HG02759 (cell line): ENCODE results near the gene TFDP3.
A peak's percentile ranks its signal among the peaks of the same experiment; 100 is the strongest.

Experiments
- ATAC-seq: cut with Tn5 transposase; IDR thresholded peaks from one replicate; pipeline ENCODE4 v1.9.1; 2021; ENCODE audit warnings: mild to moderate bottlenecking, moderate library complexity; ENCODE audit not compliant: unreplicated experiment

Gene TFDP3, protein sequence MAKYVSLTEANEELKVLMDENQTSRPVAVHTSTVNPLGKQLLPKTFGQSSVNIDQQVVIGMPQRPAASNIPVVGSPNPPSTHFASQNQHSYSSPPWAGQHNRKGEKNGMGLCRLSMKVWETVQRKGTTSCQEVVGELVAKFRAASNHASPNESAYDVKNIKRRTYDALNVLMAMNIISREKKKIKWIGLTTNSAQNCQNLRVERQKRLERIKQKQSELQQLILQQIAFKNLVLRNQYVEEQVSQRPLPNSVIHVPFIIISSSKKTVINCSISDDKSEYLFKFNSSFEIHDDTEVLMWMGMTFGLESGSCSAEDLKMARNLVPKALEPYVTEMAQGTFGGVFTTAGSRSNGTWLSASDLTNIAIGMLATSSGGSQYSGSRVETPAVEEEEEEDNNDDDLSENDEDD

DNA sequence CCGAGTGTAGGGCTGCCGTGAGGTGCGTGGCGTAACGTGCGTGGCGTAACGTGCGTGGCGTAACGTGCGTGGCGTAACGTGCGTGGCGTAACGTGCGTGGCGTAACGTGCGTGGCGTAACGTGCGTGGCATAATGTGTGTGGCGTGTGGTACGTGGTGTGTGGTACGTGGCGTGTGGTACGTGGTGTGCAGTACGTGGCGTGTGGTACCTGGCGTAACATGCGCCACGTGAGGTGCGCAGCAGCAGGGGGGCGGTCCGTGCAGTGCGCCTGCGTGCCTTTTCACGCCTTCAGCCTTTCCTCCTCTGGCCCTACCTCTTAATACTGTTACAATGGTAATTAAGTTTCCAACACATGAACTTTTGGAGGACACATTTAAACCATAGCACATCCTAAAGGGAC lies at the start of gene TFDP3:
Gene TFDP3 (minus strand): TSS at position 26 of the 400 bp plus-strand sequence. CDS start 95 bp downstream, outside the sequence.
- no peak for ATAC-seq

DNA sequence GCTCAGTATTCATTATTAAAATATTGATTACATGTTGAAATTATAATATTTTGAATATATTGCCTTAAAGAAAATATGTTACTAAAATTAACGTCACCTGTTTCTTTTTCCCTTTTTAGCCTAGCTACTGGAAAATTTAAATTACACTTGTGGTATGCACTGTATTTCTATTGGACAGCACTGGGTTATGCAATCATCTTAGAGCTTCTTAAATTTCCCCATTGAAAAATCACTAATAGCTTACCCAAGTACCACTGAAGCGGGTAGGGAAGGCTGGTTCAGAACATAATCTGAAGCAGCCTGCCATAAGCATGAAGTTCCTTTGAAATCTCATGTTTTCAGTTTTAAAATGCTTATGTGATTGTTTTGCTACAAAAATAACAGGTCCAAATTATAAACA lies 49.5 kb upstream of the TFDP3 start:
- no peak for ATAC-seq

DNA sequence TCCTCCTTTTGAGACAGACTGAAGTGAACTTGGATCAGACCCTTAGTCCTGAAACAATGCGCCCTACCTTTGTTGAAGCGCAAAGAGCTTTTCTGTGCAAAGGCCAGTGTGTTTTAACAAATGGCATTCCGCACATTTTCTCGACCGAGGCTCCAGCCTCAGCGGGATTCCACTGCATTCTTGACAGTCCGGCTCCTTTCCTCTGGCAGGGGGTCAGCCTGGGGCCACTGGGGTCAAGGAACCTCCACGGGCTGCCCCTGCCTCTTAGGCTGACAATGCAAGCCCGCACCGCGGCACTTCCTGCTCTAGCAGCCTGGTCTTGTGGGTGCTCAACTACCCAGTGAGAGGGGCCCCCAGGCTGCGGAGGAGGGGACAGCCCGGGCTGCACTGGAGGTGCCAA lies 47.2 kb upstream of the TFDP3 start:
- no peak for ATAC-seq

DNA sequence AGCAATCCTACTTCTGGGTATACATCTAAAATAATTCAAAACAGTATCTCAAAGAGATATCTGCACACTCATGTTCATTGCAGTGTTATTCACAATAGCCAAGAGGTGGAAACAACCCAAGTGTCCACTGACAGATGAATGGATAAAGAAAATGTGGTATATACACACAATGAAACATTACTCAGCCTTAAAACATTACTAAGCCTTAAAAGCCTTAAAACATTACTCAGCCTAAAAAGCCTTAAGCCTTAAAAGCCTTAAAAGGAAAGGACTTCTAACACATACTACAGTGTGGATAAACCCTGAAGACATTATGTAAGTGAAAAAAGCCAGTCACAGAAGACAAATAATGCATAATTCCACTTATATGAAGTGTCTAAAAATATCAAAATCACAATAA lies 40.3 kb upstream of the TFDP3 start:
- ATAC-seq, result no peak

DNA sequence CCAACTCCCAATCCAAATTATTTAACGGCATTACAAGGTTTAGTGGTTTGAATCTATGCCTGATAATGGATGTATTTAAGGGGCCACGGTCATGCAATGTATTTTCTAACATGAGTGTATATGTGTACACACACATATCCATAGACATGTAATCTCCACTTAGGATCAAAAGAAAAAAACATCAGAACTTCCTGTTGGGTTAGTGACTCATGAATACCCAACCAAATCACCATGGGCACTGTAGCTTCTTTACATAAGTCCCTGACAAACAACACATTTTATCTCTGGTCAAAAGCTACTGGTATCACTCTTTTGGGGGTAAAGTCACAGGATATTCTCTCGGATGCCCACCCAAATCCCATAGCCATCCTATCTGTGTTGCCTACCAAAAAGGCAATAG lies 36.5 kb upstream of the TFDP3 start:
- no peak for ATAC-seq

DNA sequence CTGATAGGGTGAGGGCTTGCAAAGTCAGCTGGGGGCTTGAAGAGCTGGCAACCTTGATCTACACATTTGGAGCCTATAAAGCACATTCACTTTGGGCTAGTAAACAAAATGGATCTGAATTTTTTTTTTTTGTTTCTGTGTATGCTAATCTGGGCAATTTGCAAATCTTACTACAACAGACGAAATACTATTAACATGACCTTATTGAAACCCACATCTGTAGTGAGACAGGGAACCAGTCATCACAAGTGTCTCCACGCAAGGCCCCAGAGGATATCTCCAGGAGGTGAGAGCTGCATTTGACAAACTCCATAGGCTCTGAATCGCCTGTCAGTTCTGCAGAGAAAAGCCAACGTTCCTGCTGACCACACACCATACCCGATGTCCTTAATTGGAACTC lies 33.0 kb upstream of the TFDP3 start:
- ATAC-seq, result no peak

DNA sequence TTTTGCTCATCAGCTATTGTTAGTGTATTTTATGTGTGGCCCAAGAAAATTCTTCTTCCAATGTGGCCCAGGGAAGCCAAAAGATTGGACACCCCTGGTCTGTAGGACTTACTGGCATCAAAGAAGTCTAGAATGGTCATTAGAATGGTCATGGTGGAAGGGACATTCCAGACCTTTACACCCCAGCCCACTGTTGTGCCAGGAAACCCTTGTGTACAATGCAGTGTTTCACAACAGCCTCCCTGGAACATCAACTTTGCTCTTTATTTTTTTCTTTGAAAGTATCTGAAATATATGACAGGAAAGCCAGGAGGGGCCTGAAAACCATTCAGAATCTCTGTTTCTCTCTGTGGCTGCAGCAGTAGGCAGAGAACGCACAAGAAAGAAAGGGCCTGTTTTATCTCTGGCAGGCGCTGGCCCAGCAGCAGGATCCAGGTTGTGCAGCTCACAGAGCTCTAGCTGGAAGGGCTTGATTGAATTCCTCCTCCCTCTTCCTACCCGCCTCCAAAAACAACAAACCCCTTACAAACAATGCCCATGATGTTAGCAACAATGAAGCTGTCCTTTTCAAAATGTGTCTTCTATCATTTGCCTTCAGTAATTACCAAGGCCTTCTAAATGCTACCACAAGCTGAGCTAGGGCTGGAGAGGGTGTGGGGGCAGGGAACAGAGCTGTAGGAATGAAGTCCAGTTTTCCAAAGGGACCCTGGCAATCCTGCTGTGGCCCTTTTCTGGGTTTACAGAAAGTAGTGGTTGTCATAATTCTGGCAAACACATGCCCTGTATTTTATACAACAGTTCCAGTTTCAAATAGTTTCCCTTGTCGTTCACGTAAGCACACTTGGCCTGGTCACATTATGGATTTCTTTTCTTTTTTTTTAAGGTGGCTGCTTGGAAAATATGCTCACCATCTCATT lies 32.3 kb upstream of the TFDP3 start:
- no peak for ATAC-seq

DNA sequence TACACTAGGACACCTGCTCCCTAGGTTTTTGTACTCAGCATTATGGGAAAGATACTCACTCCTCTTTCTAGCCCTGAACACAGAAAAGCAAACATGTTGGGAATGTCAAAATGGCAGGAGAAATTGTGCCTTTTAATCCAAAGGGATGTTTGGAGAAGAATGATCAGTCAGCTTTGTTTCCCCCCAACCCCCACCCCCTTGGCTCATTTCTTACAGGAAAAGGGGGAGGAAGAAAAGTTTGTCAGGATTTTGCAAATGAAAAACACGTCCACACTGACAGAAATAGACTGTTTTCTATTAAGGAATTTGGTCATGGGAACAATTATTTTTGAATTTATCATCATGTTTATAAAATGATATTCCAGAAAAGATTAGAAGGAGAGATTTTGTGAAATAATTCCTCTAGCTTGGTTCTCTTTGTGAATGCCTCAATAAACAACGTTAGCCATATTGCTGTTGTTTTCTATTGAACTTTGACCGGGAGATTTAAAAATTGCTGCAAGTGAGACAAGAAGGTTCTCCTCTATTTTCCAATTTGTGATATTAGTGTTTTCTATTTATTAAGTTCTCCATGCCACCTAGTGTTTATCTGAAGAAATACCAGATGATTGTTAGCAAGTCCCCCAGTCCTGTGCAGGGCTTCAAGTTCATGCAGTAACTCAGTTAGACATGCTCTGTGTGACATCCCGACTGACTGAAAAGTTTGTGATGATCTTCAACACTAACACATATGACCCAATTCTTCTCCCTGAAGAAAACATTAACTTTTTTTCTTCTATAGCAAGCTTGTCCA lies 31.3 kb upstream of the TFDP3 start:
- no peak for ATAC-seq

DNA sequence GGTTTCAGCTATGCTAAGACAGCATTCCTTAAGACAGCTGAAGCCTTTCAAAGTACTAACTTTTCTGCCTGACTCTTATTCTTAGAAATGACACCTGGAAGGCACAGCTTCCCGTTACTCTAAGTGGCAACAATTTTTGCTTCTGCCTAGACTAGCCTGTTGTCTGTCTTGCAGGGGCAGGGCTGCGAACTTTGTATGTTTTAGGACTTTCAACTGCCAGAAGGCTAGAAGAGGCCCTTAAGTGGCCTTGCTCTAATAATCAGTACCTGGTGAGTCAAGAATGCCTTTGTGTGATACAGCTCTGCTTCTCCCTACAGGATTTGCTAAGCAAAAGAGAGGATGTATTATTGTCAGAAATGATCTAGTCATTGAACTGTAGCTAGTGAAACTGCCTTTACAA lies 30.0 kb upstream of the TFDP3 start:
- no peak for ATAC-seq

DNA sequence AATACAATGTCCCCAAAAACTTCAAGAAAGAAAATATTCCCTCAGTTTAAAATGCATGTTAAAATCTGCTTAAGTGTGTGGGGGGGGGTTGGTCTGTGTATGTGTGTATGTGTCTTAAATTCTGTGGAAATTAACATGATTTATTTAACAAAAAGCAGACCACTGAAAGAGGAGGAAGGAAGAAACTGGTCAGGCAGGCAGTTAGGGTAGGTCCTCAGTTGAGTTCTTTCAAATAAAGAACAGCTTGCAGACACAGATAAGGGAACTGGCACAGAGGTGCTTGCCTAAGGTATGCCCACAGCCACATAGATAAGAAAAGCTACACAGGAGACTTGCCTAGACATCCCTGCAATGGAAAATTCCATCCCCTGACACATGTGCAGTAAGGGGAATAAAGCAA lies 28.8 kb upstream of the TFDP3 start:
- ATAC-seq, result no peak

DNA sequence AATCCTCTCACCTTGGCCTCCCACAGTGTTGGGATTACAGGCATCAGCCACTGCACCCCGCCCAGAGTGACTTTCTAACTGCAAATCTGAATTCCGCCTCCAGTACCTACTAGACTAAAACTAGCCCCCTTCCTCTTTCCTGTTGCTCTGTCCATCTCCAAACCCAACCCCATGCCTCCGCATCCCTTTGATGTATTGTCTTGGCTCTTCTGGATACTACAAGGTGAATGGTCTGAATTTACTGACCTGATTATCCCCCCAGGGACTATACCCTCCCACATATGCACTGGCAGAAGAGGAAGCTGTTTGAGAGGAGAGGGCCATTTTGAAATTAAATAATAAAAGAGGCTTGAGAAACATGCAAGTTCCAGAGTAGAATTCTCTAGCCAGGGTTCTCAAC lies 17.7 kb upstream of the TFDP3 start:
- ATAC-seq, result no peak

DNA sequence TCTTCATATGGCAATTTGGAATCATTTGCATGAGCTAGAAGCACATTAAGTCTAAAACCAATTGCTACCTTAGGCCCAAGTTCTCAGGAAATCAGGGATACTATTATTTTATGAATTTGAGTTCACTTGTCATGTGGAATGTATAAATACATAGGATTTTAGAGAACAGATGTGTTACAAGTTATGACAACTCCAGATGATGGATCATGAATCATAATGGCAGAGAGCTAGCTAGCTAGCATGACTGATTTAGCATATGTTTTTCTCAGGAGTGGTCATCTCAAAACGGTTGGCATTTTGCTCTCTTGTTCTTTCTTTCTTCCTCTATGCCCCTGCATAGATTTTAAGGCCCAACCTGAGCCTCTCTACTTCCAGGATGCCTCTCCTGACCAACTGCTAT lies 14.2 kb upstream of the TFDP3 start:
- ATAC-seq, result no peak

DNA sequence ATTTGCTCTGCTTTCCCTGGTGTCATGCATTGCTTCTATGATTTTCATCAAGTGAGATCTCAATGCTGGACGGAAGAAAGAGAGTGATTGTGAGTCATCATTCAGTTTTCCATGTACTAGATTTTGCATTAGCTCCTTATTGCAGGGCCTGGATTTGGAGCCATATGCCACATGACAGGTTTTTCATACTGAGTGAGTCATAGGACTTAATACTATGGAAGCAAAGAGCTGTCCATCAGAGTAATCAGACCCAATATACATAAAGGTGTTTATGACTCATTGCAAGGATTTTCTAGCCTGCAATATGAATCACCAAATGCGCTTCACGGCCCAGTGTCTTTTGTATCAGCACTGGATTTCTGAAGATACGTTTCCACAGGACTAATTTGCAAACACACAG lies 11.2 kb upstream of the TFDP3 start:
- ATAC-seq, result no peak

DNA sequence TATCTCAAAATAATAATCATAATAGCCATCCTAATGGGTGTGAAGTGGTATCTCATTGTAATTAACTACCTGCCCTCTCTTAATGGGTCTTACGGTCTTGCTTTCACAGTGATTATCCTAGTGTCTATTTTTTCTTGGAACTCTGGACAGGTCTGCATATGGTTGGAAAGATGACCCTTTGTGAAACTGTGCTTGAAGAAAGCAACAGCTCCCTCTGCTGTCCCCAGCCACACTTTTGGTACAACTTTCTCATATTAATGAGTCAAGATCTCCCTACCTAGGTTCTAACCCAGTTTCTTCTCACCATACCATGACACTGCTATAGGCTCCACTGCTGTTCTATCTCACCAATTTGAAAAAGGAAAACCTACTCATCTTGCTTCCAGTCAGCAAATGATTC lies 2.4 kb downstream of the TFDP3 start:
- no peak for ATAC-seq

DNA sequence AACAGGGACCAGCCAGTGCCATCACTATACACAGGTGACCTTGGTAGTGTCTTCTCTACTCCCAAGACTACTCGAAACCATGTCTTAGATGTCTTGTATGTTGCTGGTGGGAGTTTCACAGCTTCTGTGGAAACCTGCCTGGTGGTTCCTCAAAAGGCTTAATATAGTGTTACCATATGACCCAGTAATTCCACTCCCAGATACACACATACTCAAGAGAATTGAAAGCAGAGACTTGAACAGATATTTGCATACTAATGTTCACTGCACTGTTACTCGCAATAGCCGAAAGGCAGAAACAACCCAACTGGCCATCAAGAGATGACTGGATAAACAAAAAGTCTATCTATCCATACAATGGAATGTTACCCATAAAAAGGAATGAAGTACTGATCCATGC lies 3.1 kb downstream of the TFDP3 start:
- ATAC-seq, result peak; percentile 60

DNA sequence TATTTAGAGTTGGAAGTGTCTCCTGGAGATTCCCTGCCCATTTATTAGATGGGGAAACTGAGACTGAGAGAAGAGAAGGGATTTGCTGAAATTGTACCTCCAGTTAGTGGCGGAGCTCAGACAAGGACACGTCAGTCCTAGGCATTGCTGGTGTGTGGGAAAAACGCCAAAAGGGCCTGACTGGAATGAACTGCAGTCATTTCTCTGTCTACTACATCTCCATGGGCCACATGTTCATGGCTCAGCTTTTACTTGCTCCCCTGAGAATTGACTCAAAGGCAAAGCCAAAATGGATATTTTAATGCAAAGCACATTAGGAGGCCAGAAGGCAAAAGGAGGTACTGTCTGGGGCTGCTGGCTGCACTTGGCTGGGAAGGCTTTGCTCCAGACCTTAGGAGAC lies 3.9 kb downstream of the TFDP3 start:
- ATAC-seq, result no peak

DNA sequence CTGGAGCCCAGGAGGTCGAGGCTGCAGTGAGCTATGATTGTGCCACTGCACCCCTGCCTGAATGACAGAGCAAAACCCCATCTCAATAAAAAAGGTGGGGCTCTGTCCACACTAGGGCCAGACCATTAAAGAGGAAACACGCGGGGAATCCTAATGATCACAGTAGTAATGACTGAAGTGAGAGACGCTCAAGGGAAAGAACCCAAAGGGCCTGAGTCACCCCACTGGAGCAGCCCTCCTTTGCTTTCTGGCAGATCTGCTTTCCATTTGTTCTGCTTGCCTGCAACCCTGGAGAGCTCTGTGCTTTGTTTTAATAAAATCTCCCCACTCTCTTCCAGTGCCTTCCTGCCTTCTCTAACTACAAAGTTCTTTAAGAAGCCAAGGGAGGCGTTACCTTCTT lies 5.0 kb downstream of the TFDP3 start:
- ATAC-seq, result no peak

DNA sequence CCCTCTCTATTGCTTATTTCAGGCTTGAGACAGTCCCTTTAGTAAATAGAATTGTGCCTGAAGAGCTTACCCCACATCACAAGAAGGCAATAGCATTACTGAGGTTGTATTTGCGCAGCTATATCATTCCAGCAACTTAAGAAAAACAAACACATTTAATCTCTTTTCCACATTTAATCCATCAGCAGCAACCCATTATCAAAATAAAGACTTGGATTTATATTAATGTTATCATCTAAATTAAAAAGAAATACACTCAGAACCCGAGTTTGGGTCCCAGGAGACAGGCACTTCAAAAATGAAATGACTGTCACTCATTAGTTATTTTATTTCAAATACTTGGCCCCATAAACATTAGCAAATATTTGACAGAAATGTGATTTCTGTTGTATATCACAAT lies 10.4 kb downstream of the TFDP3 start:
- ATAC-seq, result no peak

DNA sequence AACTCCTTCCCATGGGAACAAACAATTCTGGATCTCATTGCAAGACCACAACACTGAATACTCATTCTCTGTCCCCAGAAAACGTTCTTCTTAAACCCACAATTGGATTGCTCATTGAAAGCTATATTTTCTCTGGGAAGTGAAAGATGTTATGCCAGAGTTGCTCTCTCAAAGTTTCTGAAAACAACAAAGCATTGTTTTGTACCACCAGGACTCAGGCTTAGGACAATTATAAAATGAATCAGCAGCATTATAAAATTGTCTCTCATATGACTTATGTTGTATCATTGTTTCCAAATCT lies 26.5 kb downstream of the TFDP3 start:
- no peak for ATAC-seq

DNA sequence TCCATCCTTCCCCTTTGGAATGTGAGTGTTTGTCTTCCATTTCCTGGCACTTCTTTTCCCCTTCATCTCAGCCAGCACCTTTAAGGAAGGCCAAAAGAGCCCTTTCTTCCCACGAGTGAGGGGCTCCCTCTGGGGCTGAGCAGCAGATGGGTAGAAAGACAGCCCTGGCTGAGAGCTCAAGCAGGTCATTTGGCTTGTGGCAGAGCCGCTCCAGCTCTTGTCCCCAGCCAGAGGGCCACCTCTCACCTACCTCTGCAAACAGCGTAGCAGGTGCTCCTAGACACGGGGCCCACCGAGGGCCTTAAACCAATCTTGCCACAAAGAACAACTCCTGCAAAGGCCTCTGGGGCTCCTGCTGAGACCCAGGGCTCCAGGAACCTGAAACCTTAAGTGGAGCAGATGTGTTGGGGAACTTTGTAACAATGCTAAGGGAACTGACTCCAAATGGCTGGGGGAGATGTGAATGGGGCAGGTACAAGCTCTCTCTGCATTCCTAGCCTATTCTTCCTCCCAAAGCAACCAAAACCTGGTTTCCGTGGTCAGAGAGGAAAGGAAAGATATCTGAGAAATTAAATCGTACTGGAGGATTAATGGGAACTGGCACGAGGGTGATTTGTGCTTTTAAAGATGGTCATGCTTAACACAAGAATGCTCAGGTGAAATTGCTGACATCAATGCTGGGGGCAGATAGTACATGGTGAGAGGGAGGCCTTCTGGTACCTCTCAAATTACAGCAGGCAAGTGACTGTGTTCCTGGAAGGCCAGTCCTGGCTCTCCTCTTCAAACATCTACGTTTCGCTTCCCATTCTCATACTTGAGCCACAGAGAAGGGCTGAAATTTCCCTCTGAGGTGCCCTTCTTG lies 27.0 kb downstream of the TFDP3 start:
- ATAC-seq, result no peak

DNA sequence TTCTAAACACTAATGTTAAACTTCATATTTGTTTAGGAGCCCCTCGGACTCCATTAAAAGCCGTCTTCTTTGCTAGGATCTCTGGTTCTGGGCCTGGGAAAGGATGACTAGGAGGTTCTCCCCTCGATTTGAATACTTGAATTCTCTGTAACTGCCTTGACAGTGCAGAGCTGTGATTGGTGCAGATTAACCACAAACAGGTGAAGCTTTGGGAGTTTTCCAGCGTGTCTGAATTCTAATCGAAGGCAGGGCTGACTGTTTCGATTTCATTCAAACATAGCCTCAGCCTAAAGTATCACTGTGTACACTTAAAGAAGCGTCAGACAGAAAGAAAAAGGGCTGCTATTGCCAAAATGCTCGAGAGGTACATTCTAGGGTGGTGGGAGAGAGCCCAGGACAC lies 29.0 kb downstream of the TFDP3 start:
- no peak for ATAC-seq
